NB4 (cell line): ENCODE measurements around the gene SNTG2.

Experiments
- CTCF ChIP-seq: IDR thresholded peaks from one replicate; pipeline ENCODE4 v1.5.1; 2012; ENCODE audit warnings: low read depth, low read length
- MAX ChIP-seq: IDR thresholded peaks from 2 replicates; pipeline ENCODE4 v1.6.1; 2011; ENCODE audit warnings: low read depth, low read length
- MYC ChIP-seq: IDR thresholded peaks from 2 replicates; pipeline ENCODE4 v1.6.1; 2011; ENCODE audit warnings: low read depth, low read length

GRCh38 chr2:1282552-1282951 lies 331.9 kb downstream of the SNTG2 start:
- TF ChIP-seq CTCF (no peak), MAX (no peak), MYC (no peak)
